Eye (tissue), 1 donor: Measurements from ENCODE around the gene DAND5.

Experiments
- DNase-seq: peaks from one replicate; pipeline ENCODE4 v3.0.0-alpha.2; 2015

DAND5 gene, protein sequence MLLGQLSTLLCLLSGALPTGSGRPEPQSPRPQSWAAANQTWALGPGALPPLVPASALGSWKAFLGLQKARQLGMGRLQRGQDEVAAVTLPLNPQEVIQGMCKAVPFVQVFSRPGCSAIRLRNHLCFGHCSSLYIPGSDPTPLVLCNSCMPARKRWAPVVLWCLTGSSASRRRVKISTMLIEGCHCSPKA

DNA sequence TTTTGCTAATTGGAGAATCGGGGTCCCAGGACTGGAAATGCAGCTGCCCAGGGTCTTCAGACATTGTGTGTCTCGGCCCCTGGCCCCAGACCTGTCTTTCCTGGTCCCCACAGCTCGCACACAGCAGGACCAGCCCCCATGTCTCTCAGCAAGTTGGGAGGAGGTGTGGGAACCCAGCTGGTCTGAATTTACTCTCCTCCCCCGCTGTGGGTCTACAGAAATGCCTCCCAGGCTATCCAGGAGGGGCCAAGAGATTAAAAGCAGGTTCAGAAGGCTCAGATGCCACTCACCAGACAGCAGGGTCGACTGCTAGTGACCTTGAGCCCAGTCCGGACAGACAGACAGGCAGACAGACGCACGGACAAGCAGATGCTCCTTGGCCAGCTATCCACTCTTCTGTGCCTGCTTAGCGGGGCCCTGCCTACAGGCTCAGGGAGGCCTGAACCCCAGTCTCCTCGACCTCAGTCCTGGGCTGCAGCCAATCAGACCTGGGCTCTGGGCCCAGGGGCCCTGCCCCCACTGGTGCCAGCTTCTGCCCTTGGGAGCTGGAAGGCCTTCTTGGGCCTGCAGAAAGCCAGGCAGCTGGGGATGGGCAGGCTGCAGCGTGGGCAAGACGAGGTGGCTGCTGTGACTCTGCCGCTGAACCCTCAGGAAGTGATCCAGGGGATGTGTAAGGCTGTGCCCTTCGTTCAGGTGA lies at the start of gene DAND5:
DAND5 (plus strand) TSS at position 285 of the 697 bp plus-strand sequence; CDS start at position 370, 85 bp downstream.
- DNase-seq = no peak

DNA sequence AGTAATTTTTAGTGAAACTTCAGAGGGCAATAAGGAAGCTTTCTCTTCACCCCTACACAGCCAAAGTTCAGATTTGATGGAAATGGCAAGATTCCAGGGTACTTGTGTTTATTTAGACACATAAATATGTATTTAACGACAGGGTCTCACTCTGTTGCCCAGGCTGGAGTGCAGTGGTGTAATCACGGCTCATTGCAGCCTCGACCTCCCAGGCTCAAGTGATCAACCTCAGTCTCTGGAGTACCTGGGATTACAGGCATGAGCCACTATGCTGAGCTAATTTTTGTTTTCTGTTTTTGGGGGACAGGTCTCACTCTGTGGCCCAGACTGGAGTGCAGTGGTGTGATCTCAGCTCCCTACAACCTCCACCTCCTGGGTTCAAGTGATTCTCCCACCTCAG lies 48.3 kb upstream of the DAND5 start:
- no peak for DNase-seq

DNA sequence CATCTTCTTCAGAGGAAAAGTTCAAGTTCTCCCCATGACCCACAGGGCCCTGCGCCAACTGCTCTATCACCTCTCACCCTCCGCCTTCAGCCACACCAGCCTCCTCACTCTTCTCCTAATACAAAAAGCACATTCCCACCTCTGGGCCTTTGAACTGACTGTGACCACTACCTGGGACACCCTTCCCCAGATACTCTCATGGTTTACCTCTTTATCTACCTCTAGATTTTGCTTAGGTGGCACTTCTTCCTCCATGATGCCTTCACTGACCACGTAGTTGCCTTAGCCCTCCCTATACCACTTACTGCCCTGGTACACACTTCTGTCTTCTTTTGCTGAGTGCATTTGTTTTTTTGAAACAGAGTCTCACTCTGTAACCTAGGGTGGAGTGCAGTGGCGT lies 46.4 kb upstream of the DAND5 start:
- DNase-seq = no peak

DNA sequence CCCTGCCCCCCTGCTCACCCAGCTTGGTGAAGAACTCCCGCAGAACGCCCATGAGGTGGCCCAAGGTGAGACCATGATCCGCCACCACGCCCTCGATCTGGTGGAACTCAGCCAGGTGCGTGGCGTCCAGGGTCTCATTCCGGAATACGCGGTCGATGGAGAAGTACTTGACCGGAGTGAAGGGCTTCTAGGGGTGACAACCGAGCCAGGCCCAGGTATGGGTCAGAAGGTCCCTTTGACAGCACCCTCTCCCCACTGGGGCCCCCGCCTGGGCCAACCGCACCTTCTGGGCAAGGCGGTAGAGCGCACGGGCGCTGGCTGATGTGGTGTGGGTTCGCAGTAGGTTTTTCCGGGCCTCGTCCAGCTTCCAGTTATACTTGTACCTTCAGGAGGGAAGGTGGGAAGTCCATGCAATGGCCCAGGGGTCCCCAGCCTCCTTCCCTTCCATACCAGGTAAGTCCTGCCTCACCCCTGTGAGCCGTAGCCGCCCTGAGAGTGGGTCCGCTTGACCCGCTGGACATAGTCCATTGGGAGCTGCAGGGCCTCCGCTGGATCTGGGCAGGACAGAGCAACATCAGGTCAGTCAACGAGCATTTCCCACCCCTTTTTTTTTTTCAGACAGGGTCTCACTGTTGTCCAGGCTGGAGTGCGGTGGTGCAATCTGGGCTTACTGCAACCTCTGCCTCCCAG lies 44.6 kb upstream of the DAND5 start:
- DNase-seq = no peak

DNA sequence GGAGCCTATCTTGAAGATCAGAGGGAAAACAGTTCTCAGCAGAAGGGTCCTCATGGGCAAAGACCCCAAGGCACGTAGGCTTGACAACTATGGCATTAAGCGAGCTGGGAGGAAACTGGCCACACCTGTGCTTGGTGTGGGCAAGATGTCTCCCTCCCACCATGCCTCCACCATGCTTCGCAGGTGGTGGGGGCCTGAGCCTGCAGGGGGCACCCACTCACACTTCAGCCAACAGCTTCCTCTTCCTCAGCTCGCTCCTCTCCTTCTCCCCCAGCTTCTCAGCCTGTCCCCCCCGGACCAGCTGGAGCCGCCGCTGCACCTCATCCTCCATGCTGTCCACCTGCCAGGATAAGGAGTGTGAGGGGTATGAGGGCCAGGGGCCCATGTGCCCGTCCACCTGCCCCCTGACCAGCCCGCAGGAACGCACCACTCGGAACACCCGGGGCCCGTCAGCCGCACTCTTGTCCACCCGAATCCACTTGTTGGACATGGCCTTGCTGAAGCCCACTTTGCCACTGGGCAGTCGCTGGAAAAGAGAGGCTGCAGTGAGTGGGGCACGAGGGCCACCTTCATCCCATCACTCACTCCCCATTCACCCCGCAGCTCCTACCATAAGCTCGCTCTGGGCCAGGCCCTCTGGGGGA lies 39.3 kb upstream of the DAND5 start:
- no peak for DNase-seq

DNA sequence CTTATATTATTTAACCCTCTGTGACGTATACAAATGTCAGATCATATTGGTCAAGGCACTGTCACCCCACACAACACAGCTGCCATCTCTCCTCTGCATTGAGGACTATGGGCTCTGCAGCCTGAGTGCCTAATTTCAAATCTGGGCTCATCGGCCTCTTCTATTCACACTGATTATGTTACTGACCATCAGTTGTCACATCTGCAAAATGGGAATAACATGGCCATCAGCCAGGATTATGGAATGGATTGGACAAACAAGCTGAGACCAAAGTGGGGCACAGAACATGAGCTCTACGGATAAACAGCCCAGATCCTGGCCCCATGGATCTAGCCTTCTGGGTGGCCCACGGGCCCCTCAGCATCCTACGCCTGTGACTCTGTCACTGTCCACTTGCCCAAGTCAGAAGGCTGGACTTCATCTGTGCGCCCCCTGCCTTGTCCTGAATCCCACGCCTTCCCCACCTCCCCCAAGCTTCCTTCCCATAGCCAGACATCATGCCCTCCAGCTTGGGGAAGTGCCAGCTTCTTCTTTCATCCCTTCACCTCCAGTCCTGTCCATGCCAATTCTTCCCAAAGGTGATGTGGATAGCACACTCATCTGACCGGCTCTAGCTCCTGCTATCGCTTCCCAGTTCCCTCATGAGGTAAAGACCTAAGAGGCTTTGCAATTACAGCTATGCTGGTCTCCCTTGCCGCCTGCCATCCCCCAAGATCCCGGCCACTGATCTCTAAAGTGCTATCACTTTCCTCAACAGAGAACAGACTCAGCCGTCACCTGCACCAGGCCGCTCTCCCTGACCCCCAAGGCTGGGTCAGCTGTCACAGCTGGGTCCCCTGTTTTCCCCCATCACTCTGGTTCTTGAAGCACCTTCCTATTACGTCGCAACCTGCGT lies 36.7 kb upstream of the DAND5 start:
- DNase-seq = no peak

DNA sequence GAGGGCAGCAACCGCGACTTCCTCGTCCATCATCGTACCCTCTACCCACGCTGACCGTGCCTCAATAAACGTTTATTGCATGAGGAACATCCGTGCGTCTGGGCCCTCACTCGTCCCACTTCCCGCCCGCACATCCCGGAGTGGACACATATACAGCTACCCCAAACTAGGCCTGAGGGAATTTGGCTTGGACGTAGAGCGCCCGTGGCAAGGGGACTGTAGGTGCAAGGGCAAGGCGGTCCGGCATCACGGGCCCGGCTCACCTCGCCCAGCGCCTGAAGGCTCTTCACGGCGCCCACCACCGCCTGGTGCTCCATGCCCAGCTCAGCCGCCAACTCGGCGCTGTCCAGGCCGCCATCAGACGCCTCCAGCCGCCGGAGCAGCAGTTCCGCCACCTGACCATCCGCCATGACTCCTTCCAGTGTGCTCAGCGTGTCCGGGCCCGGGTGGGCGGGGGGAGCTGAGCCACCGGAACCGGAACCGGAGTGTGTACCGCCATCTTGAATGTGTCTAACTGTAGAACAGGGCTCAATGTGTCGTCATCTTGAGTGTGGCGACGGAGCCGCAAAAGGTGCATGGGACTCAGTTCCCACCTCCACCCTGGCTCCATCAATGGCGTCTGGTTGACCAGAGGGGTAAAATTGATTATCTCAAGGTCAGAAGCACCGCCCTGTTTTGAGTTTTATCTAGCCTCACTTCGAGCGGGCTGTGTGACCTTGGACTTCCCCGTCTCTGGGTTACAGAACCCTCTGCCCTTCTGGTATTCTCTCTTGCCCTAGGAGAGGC lies 35.9 kb upstream of the DAND5 start, which contains the start of gene FARSA:
FARSA (minus strand) TSS at position 425 of the 786 bp plus-strand sequence; CDS start at position 410, 15 bp downstream.
- peak; percentile 96 for DNase-seq

DNA sequence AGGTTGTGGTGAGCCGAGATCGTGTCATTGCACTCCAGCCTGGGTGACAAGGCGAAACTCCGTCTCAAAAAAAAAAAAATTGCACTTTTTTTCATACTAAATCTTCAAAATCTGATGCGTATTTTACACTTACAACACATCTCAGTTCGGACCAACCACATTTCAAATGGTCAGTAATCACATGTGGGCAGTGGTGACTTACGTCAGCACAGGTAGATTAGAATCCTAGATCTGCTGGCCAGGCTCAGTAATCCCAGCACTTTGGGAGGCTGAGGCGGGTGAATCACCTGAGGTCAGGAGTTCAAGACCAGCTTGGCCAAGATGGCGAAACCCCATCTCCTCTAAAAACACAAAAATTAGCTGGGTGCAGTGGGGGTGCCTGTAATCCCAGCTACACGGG lies 34.3 kb upstream of the DAND5 start:
- no peak for DNase-seq

DNA sequence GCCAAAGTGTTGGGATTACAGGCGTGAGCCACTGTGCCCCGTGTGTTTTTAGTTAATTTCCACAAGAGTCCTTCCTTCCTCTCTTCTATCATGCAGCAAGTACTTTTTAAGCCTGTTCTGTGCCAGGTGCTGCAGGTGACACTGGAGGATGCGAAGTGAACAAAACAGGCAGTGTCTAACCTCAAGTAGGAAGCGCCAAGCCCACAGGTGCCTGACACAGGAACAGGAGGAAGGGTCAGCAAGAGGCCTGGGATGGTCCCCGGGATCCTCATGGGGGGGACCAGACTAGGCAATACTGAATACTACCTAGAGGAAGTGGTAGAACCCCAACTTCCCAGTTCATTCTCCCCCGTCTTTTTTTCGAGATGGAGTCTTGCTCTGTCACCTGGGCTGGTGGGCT lies 32.8 kb upstream of the DAND5 start:
- no peak for DNase-seq

DNA sequence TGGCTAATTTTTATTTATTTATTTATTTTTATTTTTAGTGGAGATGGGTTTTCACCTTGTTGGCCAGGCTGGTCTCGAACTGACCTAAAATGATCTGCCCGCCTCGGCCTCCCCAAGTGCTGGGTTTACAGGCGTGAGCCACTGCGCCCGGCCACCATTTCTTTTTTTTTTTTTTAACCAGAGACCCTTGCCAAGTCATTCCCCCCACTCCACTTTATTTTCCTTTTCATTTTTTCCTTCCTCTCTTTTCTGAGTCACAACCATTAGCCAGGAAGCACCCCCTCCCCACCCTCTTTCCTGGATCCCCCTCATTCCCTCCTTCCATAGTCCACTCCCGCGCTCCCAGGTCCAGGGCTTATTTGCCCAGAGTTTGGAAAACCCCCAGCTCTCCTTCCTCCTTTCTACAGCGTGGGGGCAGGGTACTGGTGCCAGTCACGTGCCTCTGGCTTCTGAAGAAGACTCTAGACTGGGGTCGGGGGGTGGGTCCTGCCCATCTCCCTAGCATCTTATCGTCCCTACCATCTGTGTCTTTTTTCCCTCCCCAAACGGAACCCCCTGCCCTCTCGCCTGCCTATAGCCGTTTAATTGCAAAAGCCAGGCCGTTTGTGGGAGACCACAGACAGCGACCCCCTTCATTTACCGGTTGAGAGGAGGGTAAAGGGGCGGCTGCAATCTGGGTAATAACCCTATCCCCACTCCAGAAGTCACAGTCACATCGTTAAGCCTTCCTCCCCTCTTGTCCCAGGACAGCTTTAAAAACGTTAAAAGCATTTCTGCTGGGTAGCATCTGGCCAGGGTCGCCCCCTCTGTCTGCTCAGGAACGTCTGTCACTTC lies 32.1 kb upstream of the DAND5 start:
- DNase-seq = peak; percentile 71

DNA sequence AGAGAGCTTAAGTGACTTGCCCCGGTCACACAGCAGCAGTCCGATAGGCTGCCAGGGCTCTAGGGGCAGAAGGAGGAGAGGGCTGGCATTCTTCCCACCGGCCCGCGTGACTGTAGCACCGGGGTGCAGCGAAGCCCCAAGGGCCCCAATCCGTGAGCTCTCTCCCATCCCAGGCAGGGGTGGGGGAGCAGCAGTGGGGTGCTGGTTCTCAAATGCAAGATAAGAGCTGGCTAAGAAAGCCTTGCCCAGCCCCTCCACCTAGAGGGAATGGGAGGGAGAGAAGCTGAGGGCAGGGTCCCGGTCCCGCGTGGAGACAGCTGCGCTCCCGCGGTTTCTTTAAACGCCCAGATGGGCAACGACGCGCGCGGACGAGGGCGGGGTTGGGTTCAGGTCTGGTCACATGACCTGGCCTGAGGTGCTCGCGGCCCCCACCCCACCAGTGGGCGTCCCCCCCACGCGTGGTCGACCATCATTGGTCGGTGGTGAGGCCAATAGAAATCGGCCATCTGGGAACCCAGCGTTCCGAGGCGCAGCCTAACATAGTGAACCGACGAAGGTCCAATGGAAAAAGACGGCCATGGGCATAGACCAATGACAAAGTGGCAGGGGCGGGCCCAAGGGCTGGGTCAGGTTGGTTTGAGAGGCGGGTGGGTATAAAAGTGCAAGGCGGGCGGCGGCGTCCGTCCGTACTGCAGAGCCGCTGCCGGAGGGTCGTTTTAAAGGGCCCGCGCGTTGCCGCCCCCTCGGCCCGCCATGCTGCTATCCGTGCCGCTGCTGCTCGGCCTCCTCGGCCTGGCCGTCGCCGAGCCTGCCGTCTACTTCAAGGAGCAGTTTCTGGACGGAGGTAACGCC lies 31.2 kb upstream of the DAND5 start, which contains the start of gene CALR:
CALR (plus strand) TSS at position 683 of the 852 bp plus-strand sequence; CDS start at position 754, 71 bp downstream.
- DNase-seq = peak; percentile 100

DNA sequence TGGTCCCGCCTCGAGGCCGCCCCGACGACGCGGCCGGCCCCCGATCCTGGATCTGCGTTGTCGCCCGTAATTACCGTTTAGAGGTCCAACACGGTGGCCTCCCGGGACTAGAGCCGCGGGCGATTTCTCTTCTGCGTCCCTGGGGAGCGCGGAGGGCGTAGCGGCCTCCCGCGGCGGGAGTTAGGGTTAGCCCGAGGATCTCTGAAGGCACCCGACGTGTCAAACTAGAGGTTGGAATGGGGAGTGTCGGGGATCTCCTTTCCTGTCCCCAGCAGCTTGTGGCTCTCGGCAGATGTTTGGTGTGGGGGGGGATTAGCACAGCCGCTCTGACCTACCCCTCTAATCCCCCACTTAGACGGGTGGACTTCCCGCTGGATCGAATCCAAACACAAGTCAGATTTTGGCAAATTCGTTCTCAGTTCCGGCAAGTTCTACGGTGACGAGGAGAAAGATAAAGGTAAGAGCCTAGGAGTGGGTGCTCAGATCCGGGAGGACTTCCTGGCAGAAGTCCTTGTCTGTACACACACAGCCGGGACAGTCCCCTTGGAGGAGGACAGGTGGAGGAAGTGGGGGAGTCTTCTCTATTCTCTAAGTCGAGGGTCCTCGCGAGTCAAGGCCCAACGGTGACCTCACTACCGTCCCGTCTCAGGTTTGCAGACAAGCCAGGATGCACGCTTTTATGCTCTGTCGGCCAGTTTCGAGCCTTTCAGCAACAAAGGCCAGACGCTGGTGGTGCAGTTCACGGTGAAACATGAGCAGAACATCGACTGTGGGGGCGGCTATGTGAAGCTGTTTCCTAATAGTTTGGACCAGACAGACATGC lies 30.4 kb upstream of the DAND5 start:
- DNase-seq = peak; percentile 53

DNA sequence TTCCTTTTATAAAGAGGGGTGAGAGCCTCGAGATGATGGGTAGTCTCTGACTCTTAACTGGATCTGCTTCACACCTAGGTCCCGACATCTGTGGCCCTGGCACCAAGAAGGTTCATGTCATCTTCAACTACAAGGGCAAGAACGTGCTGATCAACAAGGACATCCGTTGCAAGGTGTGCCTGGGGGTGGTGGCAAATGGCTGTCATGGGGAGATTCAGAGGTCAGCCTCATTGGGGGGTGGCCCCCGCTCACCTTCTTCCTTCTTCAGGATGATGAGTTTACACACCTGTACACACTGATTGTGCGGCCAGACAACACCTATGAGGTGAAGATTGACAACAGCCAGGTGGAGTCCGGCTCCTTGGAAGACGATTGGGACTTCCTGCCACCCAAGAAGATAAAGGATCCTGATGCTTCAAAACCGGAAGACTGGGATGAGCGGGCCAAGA lies 29.4 kb upstream of the DAND5 start:
- DNase-seq = no peak

DNA sequence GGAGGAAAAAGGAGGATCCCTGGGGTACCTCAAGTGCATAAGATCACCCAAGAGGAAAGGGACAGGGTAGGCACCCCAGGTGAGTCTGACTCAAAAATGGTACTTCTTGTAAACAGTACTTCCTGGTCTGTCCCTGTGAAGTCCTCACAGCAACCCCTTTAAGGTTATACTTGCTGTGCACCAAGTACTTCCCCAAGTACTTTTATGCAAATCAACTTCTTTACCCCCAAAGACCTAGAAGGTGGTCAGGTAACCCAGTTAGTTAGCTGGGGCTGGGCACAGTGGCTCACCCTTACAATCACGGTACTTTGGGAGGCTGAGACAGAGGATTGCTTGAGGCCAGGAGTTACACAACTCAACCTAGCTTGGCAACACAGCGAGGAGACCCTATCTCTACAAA lies 28.5 kb upstream of the DAND5 start:
- DNase-seq = no peak

DNA sequence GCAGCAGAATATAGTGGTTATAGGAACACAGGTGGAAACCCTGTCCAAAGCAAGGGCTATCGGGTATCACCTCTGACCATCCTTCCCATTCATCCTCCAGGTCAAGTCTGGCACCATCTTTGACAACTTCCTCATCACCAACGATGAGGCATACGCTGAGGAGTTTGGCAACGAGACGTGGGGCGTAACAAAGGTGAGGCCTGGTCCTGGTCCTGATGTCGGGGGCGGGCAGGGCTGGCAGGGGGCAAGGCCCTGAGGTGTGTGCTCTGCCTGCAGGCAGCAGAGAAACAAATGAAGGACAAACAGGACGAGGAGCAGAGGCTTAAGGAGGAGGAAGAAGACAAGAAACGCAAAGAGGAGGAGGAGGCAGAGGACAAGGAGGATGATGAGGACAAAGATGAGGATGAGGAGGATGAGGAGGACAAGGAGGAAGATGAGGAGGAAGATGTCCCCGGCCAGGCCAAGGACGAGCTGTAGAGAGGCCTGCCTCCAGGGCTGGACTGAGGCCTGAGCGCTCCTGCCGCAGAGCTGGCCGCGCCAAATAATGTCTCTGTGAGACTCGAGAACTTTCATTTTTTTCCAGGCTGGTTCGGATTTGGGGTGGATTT lies 25.8 kb upstream of the DAND5 start:
- DNase-seq = no peak

DNA sequence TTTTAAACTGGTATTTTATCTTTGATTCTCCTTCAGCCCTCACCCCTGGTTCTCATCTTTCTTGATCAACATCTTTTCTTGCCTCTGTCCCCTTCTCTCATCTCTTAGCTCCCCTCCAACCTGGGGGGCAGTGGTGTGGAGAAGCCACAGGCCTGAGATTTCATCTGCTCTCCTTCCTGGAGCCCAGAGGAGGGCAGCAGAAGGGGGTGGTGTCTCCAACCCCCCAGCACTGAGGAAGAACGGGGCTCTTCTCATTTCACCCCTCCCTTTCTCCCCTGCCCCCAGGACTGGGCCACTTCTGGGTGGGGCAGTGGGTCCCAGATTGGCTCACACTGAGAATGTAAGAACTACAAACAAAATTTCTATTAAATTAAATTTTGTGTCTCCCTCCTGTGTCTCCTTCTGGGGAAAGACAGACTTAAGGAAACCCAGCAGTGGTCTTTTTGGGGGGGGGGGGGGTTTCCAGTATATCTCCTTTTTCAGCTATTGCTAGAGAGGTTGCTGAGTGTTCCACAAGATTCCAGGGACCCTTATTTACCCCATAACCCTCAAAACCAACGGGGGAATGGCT lies 25.2 kb upstream of the DAND5 start:
- DNase-seq = no peak

DNA sequence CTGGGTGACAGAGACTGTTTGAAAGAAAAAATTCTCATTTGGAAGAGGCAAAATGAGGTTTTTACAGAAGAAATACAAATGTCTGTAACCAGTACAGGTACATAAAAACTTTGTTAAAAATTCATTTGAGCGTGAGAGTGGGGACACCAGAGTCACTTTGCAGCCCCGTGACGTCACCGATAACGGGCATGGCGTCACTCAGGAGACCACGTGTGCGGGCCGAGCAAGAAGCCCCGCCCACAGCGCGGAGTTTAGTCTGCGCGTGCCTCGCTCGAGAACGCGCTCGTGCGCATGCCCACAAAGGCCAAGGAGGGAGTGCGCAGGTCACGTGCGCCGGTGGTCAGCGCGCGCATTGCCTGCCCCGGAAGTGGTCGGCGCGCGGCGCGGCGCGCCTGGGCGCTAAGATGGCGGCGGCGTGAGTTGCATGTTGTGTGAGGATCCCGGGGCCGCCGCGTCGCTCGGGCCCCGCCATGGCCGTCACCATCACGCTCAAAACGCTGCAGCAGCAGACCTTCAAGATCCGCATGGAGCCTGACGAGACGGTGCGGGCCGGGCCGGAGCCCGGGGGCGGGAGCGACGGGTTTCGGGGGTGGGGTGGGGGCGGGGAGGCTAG lies 23.8 kb upstream of the DAND5 start, which contains the start of gene RAD23A:
RAD23A (plus strand) TSS at position 384 of the 613 bp plus-strand sequence; CDS start at position 471, 87 bp downstream.
- DNase-seq = peak; percentile 99
